HL-60 (cell line): ENCODE measurements around the gene ACCSL.

ENCODE experiments used
- DNase-seq, 2 experiments: peaks; one replicate each; pipeline ENCODE4 v3.0.0-alpha.2; 2010 to 2020; ENCODE audit warnings: low read depth in 1 of 2, low spot score in 1 of 2
- H3K27ac ChIP-seq: fragments of 250-450 bp; sonication (Bioruptor Pico); replicated peaks from 2 replicates; pipeline ENCODE4 v1.5.1; 2020; ENCODE audit warnings: mild to moderate bottlenecking, moderate library complexity
- H3K27me3 ChIP-seq: fragments of 250-450 bp; sonication (Bioruptor Pico); 2 replicates; pipeline ENCODE4 v1.5.1; 2021; ENCODE audit warnings: mild to moderate bottlenecking, moderate library complexity; ENCODE audit not compliant: insufficient read depth, poor library complexity, severe bottlenecking
- H3K4me3 ChIP-seq: replicated peaks from 2 replicates; pipeline ENCODE4 v1.5.1; 2011; ENCODE audit warnings: mild to moderate bottlenecking, control low read depth, low read length; ENCODE audit not compliant: insufficient read depth
- CTCF ChIP-seq: IDR thresholded peaks from one replicate; pipeline ENCODE4 v1.5.1; 2011; ENCODE audit warnings: low read length, control low read depth, inconsistent platforms; ENCODE audit not compliant: insufficient read depth
- GABPA ChIP-seq: IDR thresholded peaks from 2 replicates; pipeline ENCODE4 v1.6.1; 2012; ENCODE audit warnings: low read depth
- POLR2AphosphoS5 ChIP-seq: IDR thresholded peaks from 2 replicates; pipeline ENCODE4 v1.6.1; 2012; ENCODE audit warnings: low read depth
- REST ChIP-seq: IDR thresholded peaks from 2 replicates; pipeline ENCODE4 v1.6.1; 2012; ENCODE audit warnings: low read depth; ENCODE audit not compliant: insufficient replicate concordance
- SPI1 ChIP-seq: IDR thresholded peaks from 2 replicates; pipeline ENCODE4 v1.6.1; 2012; ENCODE audit warnings: low read depth, mild to moderate bottlenecking, borderline replicate concordance

Gene ACCSL

GRCh38 chr11:44047298-44047697 lies 483 bp upstream of the ACCSL start:
- Histone ChIP-seq H3K27me3 (no peaks in the 10 kb centered on the region), H3K27ac (no peak overlapping the region), H3K4me3 (no peak overlapping the region)
- TF ChIP-seq GABPA (no peak), SPI1 (no peak), REST (no peak), POLR2AphosphoS5 (no peak), CTCF (no peak)
- no peak for DNase-seq

- Histone ChIP-seq H3K27ac (no peak overlapping the region), H3K4me3 (no peak overlapping the region), H3K27me3 (no peaks in the 10 kb centered on the region)
- no peak for TF ChIP-seq GABPA
- no peak for TF ChIP-seq POLR2AphosphoS5
- TF ChIP-seq CTCF: no peak
- TF ChIP-seq REST: no peak
- TF ChIP-seq SPI1: no peak
- DNase-seq: no peak
These were observed 2.1 kb downstream of the ACCSL start for GRCh38 chr11:44049832-44050231.

- Histone ChIP-seq H3K27ac (no peak overlapping the region), H3K4me3 (no peak overlapping the region), H3K27me3 (no peaks in the 10 kb centered on the region)
- TF ChIP-seq GABPA (no peak), REST (no peak), POLR2AphosphoS5 (no peak), SPI1 (no peak), CTCF (no peak)
- DNase-seq: no peak
These were observed 3.4 kb downstream of the ACCSL start for GRCh38 chr11:44051171-44051570.
